Activated CD8-positive, alpha-beta memory T cell treated with anti-CD3 and anti-CD28 coated beads, Interleukin-2, amount 10 ng/mL, durations not matched to agents 7 days and 5 days (primary cell): ENCODE data around the gene CCR5AS.

Experiments
- ATAC-seq: fragments of 150-1000 bp; cut with Tn5 transposase; one replicate; pipeline ENCODE4 v1.10.0; 2021; ENCODE audit warnings: moderate library complexity
- CTCF ChIA-PET: fragments of 350-600 bp; sonication (Branson Sonifier 250); formaldehyde crosslinking; loops from one replicate; lab custom pipeline; 2021; ENCODE audit warnings: antibody characterized with exemption; lab: Charles Lee
- DNase-seq: peaks from one replicate; pipeline ENCODE4 v3.0.0-alpha.2; 2020
- H3K27ac Mint-ChIP-seq: one replicate; pipeline ENCODE4 v1.8.0; 2021; ENCODE audit warnings: mild to moderate bottlenecking, mixed read lengths
- H3K27me3 Mint-ChIP-seq: one replicate; pipeline ENCODE4 v1.8.0; 2021; ENCODE audit warnings: mixed read lengths
- H3K36me3 Mint-ChIP-seq: one replicate; pipeline ENCODE4 v1.8.0; 2021; ENCODE audit warnings: mild to moderate bottlenecking, mixed read lengths
- H3K4me1 Mint-ChIP-seq: one replicate; pipeline ENCODE4 v1.8.0; 2021; ENCODE audit warnings: mixed read lengths
- H3K4me3 Mint-ChIP-seq: one replicate; pipeline ENCODE4 v1.8.0; 2021; ENCODE audit warnings: mild to moderate bottlenecking, moderate library complexity, mixed read lengths
- H3K9me3 Mint-ChIP-seq: one replicate; pipeline ENCODE4 v1.8.0; 2022; ENCODE audit warnings: low read depth, mixed read lengths

CCR5AS gene

GRCh38 chr3:46422617-46423016 is 15.8 kb upstream of the CCR5AS start:
- H3K4me1 Mint-ChIP-seq, result peaks cover 16% of the 10 kb centered on the region
- H3K27ac Mint-ChIP-seq, result no peak overlapping the region
- ATAC-seq (no peak), DNase-seq (no peak)
- H3K27me3 Mint-ChIP-seq, result no peaks in the 10 kb centered on the region
- no peak overlapping the region for H3K4me3 Mint-ChIP-seq
- no peaks in the 10 kb centered on the region for H3K9me3 Mint-ChIP-seq
- H3K36me3 Mint-ChIP-seq, result no peaks in the 10 kb centered on the region
- CTCF ChIA-PET, result interaction anchor here (1.0 kb wide), 1 partner anchor 38 kb away, joined by 3 read pairs; no protein-coding TSS in a partner anchor

GRCh38 chr3:46420931-46421330 is 14.1 kb upstream of the CCR5AS start:
- Mint-ChIP-seq H3K4me3 (no peak overlapping the region), H3K27me3 (no peaks in the 10 kb centered on the region), H3K27ac (no peak overlapping the region), H3K4me1 (peaks cover 14% of the 10 kb centered on the region), H3K36me3 (no peaks in the 10 kb centered on the region), H3K9me3 (no peaks in the 10 kb centered on the region)
- CTCF ChIA-PET, result no interaction called here
- DNase-seq (no peak), ATAC-seq (no peak)

GRCh38 chr3:46419816-46420215 is 12.9 kb upstream of the CCR5AS start:
- CTCF ChIA-PET, result no interaction called here
- Mint-ChIP-seq H3K4me1 (peaks cover 16% of the 10 kb centered on the region), H3K4me3 (no peak overlapping the region), H3K27ac (no peak overlapping the region), H3K36me3 (no peaks in the 10 kb centered on the region), H3K9me3 (no peaks in the 10 kb centered on the region), H3K27me3 (no peaks in the 10 kb centered on the region)
- DNase-seq, result no peak
- ATAC-seq, result no peak

GRCh38 chr3:46417841-46418611 is 11.2 kb upstream of the CCR5AS start:
- H3K4me3 Mint-ChIP-seq, result no peak overlapping the region
- CTCF ChIA-PET, result interaction anchor here (1.0 to 2.1 kb wide), 4 partner anchors 9 to 70 kb away, joined by 3 to 6 read pairs (median 6); no protein-coding TSS in a partner anchor

GRCh38 chr3:46416811-46417510 is 10.1 kb upstream of the CCR5AS start:
- Mint-ChIP-seq H3K4me1 (peaks cover 16% of the 10 kb centered on the region), H3K27ac (no peak overlapping the region), H3K9me3 (no peaks in the 10 kb centered on the region), H3K4me3 (no peak overlapping the region), H3K36me3 (no peaks in the 10 kb centered on the region), H3K27me3 (no peaks in the 10 kb centered on the region)
- no peak for DNase-seq
- no peak for ATAC-seq
- CTCF ChIA-PET, result interaction anchor here (1.0 to 2.1 kb wide), 5 partner anchors 10 to 72 kb away, joined by 3 to 6 read pairs (median 5); no protein-coding TSS in a partner anchor

More at GRCh38 chr3:46417841-46418611, 11.2 kb upstream of the CCR5AS start:
- Mint-ChIP-seq H3K27me3 (no peaks in the 10 kb centered on the region), H3K36me3 (no peaks in the 10 kb centered on the region), H3K9me3 (no peaks in the 10 kb centered on the region), H3K4me1 (peaks cover 16% of the 10 kb centered on the region), H3K27ac (no peak overlapping the region)
- ATAC-seq (no peak), DNase-seq (no peak)

- DNase-seq (no peak), ATAC-seq (no peak)
- Mint-ChIP-seq H3K4me3 (no peak overlapping the region), H3K9me3 (no peaks in the 10 kb centered on the region), H3K27me3 (no peaks in the 10 kb centered on the region), H3K36me3 (no peaks in the 10 kb centered on the region), H3K4me1 (peaks cover 16% of the 10 kb centered on the region), H3K27ac (no peak overlapping the region)
- CTCF ChIA-PET, result interaction anchor here (1.3 to 2.1 kb wide), 3 partner anchors 19 to 73 kb away, joined by 4 to 6 read pairs (median 5); no protein-coding TSS in a partner anchor
Measured at GRCh38 chr3:46416125-46416810, 9.4 kb upstream of the CCR5AS start.

GRCh38 chr3:46414739-46415138 is 7.9 kb upstream of the CCR5AS start:
- ATAC-seq, result no peak
- Mint-ChIP-seq H3K4me3 (no peak overlapping the region), H3K27me3 (no peaks in the 10 kb centered on the region), H3K9me3 (no peaks in the 10 kb centered on the region), H3K36me3 (peaks cover 4% of the 10 kb centered on the region), H3K27ac (no peak overlapping the region), H3K4me1 (peaks cover 23% of the 10 kb centered on the region)
- CTCF ChIA-PET, result interaction anchor here (1.1 kb wide), 1 partner anchor 13 kb away, joined by 3 read pairs; no protein-coding TSS in a partner anchor
- no peak for DNase-seq

- no peaks in the 10 kb centered on the region for H3K9me3 Mint-ChIP-seq
Measured at GRCh38 chr3:46413951-46414350, 7.1 kb upstream of the CCR5AS start.

GRCh38 chr3:46412786-46413298 is 6.0 kb upstream of the CCR5AS start:
- ATAC-seq, result no peak
- CTCF ChIA-PET, result interaction anchor here (1.0 to 1.1 kb wide), 2 partner anchors 34 to 76 kb away, joined by 3 to 5 read pairs; no protein-coding TSS in a partner anchor
- Mint-ChIP-seq H3K27me3 (no peaks in the 10 kb centered on the region), H3K36me3 (peaks cover 17% of the 10 kb centered on the region), H3K4me3 (no peak overlapping the region), H3K27ac (no peak overlapping the region), H3K4me1 (peaks cover 41% of the 10 kb centered on the region), H3K9me3 (no peaks in the 10 kb centered on the region)
- DNase-seq, result no peak

More at GRCh38 chr3:46413951-46414350, 7.1 kb upstream of the CCR5AS start:
- H3K27me3 Mint-ChIP-seq, result no peaks in the 10 kb centered on the region
- peaks cover 8% of the 10 kb centered on the region for H3K36me3 Mint-ChIP-seq
- DNase-seq, result no peak
- H3K4me3 Mint-ChIP-seq, result no peak overlapping the region
- no peak overlapping the region for H3K27ac Mint-ChIP-seq
- CTCF ChIA-PET, result interaction anchor here (1.1 kb wide), 1 partner anchor 74 kb away, joined by 5 read pairs; no protein-coding TSS in a partner anchor
- ATAC-seq, result no peak
- H3K4me1 Mint-ChIP-seq, result peaks cover 30% of the 10 kb centered on the region

GRCh38 chr3:46411271-46411670 is 4.4 kb upstream of the CCR5AS start:
- Mint-ChIP-seq H3K36me3 (peaks cover 17% of the 10 kb centered on the region), H3K27me3 (no peaks in the 10 kb centered on the region), H3K4me3 (no peak overlapping the region), H3K4me1 (peaks cover 45% of the 10 kb centered on the region), H3K27ac (no peak overlapping the region), H3K9me3 (no peaks in the 10 kb centered on the region)
- DNase-seq, result no peak
- CTCF ChIA-PET, result interaction anchor here (1.0 to 1.5 kb wide), 3 partner anchors 11 to 77 kb away, joined by 3 to 4 read pairs (median 4); no protein-coding TSS in a partner anchor
- ATAC-seq, result no peak

- CTCF ChIA-PET, result interaction anchor here (1.0 kb wide), 1 partner anchor 78 kb away, joined by 3 read pairs; no protein-coding TSS in a partner anchor
- Mint-ChIP-seq H3K9me3 (no peaks in the 10 kb centered on the region), H3K4me3 (no peak overlapping the region), H3K4me1 (peaks cover 39% of the 10 kb centered on the region), H3K36me3 (peaks cover 17% of the 10 kb centered on the region), H3K27ac (no peak overlapping the region), H3K27me3 (no peaks in the 10 kb centered on the region)
- ATAC-seq (no peak), DNase-seq (no peak)
Measured at GRCh38 chr3:46410669-46411068, 3.8 kb upstream of the CCR5AS start.

- CTCF ChIA-PET, result interaction anchor here (1.4 to 2.0 kb wide), 2 partner anchors 78 to 129 kb away, joined by 4 to 5 read pairs; no protein-coding TSS in a partner anchor
- no peak overlapping the region for H3K4me3 Mint-ChIP-seq
- peak overlapping the region; percentile 77 for H3K27ac Mint-ChIP-seq
- ATAC-seq (no peak), DNase-seq (no peak)
- H3K9me3 Mint-ChIP-seq, result no peaks in the 10 kb centered on the region
- no peaks in the 10 kb centered on the region for H3K27me3 Mint-ChIP-seq
- peaks cover 39% of the 10 kb centered on the region for H3K4me1 Mint-ChIP-seq
- peaks cover 17% of the 10 kb centered on the region for H3K36me3 Mint-ChIP-seq
Measured at GRCh38 chr3:46409739-46410489, 3.0 kb upstream of the CCR5AS start.
